Ishikawa (cell line): ENCODE results near the gene HCST.

ENCODE experiments used
- CREB1 ChIP-seq: IDR thresholded peaks from 2 replicates; pipeline ENCODE4 v1.6.1; 2012; ENCODE audit warnings: low read depth
- EGR1 ChIP-seq: IDR thresholded peaks from 2 replicates; pipeline ENCODE4 v1.6.1; 2012
- MAX ChIP-seq: IDR thresholded peaks from 2 replicates; pipeline ENCODE4 v1.6.1; 2012
- NFIC ChIP-seq: IDR thresholded peaks from 2 replicates; pipeline ENCODE4 v1.6.1; 2012
- RAD21 ChIP-seq: IDR thresholded peaks from 2 replicates; pipeline ENCODE4 v1.6.1; 2012; ENCODE audit warnings: low read depth
- TAF1 ChIP-seq: IDR thresholded peaks from 2 replicates; pipeline ENCODE4 v1.6.1; 2012; ENCODE audit warnings: low read depth, mild to moderate bottlenecking
- TCF12 ChIP-seq: IDR thresholded peaks from 2 replicates; pipeline ENCODE4 v1.6.1; 2012; ENCODE audit warnings: low read depth
- YY1 ChIP-seq: IDR thresholded peaks from 2 replicates; pipeline ENCODE4 v1.6.1; 2012; ENCODE audit warnings: low read depth

- TF ChIP-seq TAF1, result no peak
- no peak for TF ChIP-seq YY1
- no peak for TF ChIP-seq MAX
- no peak for TF ChIP-seq TCF12
- TF ChIP-seq RAD21, result no peak
- no peak for TF ChIP-seq EGR1
- TF ChIP-seq NFIC, result no peak
- TF ChIP-seq CREB1, result no peak
These were observed 5.7 kb upstream of the HCST start for GRCh38 chr19:35896643-35897040.
